ENCODE results near the gene ASPRV1. TPM values are rescaled to one million over a fixed set of nuclear protein-coding genes. Genes with fewer than 3 reads are reported as not detected.

The ASPRV1 gene
- polyA plus RNA-seq, 1 of the 3 experiments (the other 2 are of a cell fraction) = 0.20 TPM

DNA sequence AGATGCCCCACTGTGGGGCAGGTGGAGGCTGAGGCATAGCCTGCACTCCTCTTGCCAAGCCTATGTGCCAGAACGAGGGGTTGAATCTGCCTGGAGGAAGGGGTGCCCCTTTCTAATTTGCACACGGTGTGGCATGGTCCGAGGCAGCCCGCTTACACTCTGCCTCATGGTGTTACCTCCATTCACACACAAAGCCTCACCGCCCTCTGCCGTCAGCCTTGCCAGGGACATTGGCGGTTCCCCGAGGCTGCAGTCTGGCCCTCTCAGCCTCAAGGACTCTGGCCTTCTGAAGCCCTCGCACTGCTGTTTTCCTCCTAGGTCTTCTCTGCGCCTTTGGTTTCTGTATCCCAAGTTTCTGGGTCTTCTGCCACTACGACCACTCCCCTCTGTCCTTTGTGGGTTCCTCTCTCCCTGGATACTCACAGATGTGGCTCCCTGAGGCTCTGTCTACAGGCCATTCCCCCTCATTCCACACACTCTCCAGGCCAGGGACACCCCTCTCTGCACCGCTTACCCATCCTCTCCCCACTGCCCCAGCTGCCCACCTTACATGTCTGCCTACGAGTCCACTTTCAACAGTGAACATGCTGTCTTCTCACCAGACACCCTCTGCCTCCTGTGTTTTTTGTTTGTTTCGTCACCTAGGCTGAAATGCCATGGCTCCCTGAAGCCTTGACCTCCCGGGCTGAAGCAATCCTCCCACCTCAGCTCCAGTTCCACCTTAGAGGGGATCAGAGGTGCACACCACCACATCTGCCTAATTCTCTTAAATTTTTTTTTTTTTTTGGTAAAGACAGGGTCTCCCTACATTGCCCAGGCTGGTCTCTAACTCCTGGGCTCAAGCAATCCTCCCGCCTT lies 7.9 kb upstream of the ASPRV1 start:
- H3K4me1 ChIP-seq (ENCODE audit: control insufficient read depth in 1 of 2, insufficient read depth in 2 of 2, low read depth in 1 of 2, low read length in 1 of 2) = no peaks in the 10 kb centered on the region
- no peaks in the 10 kb centered on the region for H3K36me3 ChIP-seq (replicated peaks in 1 of 2; ENCODE audit: control insufficient read depth in 1 of 2, insufficient read depth in 2 of 2, low read length in 1 of 2)
- H2AFZ ChIP-seq (ENCODE audit: low read depth) = no peak overlapping the region
- TF ChIP-seq EP300 (IDR thresholded peaks at IDR 0.05; ENCODE audit: borderline replicate concordance in 1 of 2, low read depth in 1 of 2, low read length in 1 of 2) = no peak
- no peaks in the 10 kb centered on the region for H3K9me2 ChIP-seq
- H3K9me3 ChIP-seq = no peaks in the 10 kb centered on the region
- H3K9ac ChIP-seq = no peak overlapping the region
- DNase-seq = no peak
- ChIA-PET POLR2A (no interaction called here), CTCF (no interaction called here)
- WGBS (ENCODE audit: low lambda C conversion rate) = 81% methylated on average over 16 of the region's 16 CpGs
- H3K4me3 ChIP-seq (ENCODE audit: low read depth in 2 of 2, low read length in 1 of 2) = no peak overlapping the region
- no peak overlapping the region for H3K4me2 ChIP-seq
- H4K20me1 ChIP-seq (ENCODE audit: insufficient read depth) = no peaks in the 10 kb centered on the region
- no peaks in the 10 kb centered on the region for H3K27me3 ChIP-seq (ENCODE audit: insufficient read depth)
- no peak overlapping the region for H3K27ac ChIP-seq (ENCODE audit: low read depth in 2 of 2, low read length in 1 of 2)
- H3K79me2 ChIP-seq (ENCODE audit: insufficient read depth) = no peaks in the 10 kb centered on the region
- no peaks in the 10 kb centered on the region for H3F3A ChIP-seq (replicated peaks; ENCODE audit: insufficient read depth)

DNA sequence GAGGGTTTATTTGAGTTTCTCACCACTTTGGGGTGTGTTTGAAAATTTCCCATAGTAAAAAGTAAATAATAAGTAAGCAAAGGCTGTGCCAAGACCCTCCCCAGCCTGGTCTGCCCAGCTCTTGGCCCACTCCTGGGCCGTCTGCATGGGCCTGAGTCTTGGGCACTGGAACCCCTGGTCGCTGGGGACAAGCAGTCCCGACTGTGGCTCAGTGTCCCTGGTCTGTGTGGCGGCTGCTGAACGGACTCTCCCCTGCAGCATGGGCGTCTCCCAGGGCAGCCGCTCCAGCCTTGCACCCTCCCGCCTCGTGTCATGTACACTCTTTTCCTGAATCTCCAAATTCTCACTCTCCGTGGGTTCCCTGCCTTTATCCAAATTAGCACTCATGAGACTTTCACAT lies 7.2 kb upstream of the ASPRV1 start:
- ChIA-PET POLR2A (no interaction called here), CTCF (no interaction called here)
- TF ChIP-seq FOXM1 (IDR thresholded peaks at IDR 0.05; ENCODE audit: low read depth) (no peak), MEF2A (IDR thresholded peaks at IDR 0.05; ENCODE audit: borderline replicate concordance, low read depth) (no peak), SMC3 (IDR thresholded peaks at IDR 0.05; ENCODE audit: low read depth, low read length) (no peak), RAD21 (IDR thresholded peaks at IDR 0.05; ENCODE audit: low read length) (no peak), GABPA (IDR thresholded peaks at IDR 0.05; ENCODE audit: low read depth) (no peak), SIN3A (IDR thresholded peaks at IDR 0.05; ENCODE audit: borderline replicate concordance, low read depth, low read length) (no peak), JUND (IDR thresholded peaks at IDR 0.05) (no peak), RFX5 (IDR thresholded peaks at IDR 0.05; ENCODE audit: low read length) (no peak), CHD2 (IDR thresholded peaks at IDR 0.05; ENCODE audit: low read length, partially characterized antibody) (no peak), FOSL2 (IDR thresholded peaks at IDR 0.05; ENCODE audit: borderline replicate concordance, low read depth) (no peak), MXI1 (IDR thresholded peaks at IDR 0.05; ENCODE audit: low read depth, low read length) (no peak)
- TF ChIP-seq, protein P1, sequence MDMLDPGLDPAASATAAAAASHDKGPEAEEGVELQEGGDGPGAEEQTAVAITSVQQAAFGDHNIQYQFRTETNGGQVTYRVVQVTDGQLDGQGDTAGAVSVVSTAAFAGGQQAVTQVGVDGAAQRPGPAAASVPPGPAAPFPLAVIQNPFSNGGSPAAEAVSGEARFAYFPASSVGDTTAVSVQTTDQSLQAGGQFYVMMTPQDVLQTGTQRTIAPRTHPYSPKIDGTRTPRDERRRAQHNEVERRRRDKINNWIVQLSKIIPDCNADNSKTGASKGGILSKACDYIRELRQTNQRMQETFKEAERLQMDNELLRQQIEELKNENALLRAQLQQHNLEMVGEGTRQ (IDR thresholded peaks at IDR 0.05; ENCODE audit: borderline replicate concordance, low read depth, low read length) = no peak
- TF ChIP-seq, protein P2, sequence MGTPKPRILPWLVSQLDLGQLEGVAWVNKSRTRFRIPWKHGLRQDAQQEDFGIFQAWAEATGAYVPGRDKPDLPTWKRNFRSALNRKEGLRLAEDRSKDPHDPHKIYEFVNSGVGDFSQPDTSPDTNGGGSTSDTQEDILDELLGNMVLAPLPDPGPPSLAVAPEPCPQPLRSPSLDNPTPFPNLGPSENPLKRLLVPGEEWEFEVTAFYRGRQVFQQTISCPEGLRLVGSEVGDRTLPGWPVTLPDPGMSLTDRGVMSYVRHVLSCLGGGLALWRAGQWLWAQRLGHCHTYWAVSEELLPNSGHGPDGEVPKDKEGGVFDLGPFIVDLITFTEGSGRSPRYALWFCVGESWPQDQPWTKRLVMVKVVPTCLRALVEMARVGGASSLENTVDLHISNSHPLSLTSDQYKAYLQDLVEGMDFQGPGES (IDR thresholded peaks at IDR 0.05; ENCODE audit: low read depth, low read length) = no peak
- no peak overlapping the region for H2AFZ ChIP-seq (ENCODE audit: low read depth)
- H4K20me1 ChIP-seq (ENCODE audit: insufficient read depth) = no peaks in the 10 kb centered on the region
- H3K4me1 ChIP-seq (ENCODE audit: control insufficient read depth in 1 of 2, insufficient read depth in 2 of 2, low read depth in 1 of 2, low read length in 1 of 2) = no peaks in the 10 kb centered on the region
- H3K27me3 ChIP-seq (ENCODE audit: insufficient read depth) = no peaks in the 10 kb centered on the region
- H3K9me2 ChIP-seq = no peaks in the 10 kb centered on the region
- no peak overlapping the region for H3K4me2 ChIP-seq
- H3F3A ChIP-seq (replicated peaks; ENCODE audit: insufficient read depth) = no peaks in the 10 kb centered on the region
- 75% methylated on average over 10 of the region's 10 CpGs for WGBS (ENCODE audit: low lambda C conversion rate)
- no peaks in the 10 kb centered on the region for H3K36me3 ChIP-seq (replicated peaks in 1 of 2; ENCODE audit: control insufficient read depth in 1 of 2, insufficient read depth in 2 of 2, low read length in 1 of 2)
- no peak overlapping the region for H3K9ac ChIP-seq
- no peaks in the 10 kb centered on the region for H3K9me3 ChIP-seq
- H3K27ac ChIP-seq (ENCODE audit: low read depth in 2 of 2, low read length in 1 of 2) = no peak overlapping the region
- no peak overlapping the region for H3K4me3 ChIP-seq (ENCODE audit: low read depth in 2 of 2, low read length in 1 of 2)
- H3K79me2 ChIP-seq (ENCODE audit: insufficient read depth) = no peaks in the 10 kb centered on the region
- no peak for DNase-seq
